SK-N-SH treated with all-trans-retinoic acid at 6 μM for 48 hours (cell line): ENCODE measurements around the gene PRDM10.
"Not testable (repeated sequence)": the region's sequence is repeated elsewhere in the genome, so short reads cannot be mapped to it uniquely, and the experiment has no call there.

Source experiments
- ESRRG ChIP-seq: fragments of 250-450 bp; sonication (Bioruptor Pico); IDR thresholded peaks from 2 replicates; pipeline ENCODE4 v1.6.1; 2021; ENCODE audit warnings: mild to moderate bottlenecking
- GLIS3 ChIP-seq: fragments of 250-450 bp; sonication (Bioruptor Pico); IDR thresholded peaks from 2 replicates; pipeline ENCODE4 v1.5.0; 2020; ENCODE audit warnings: mild to moderate bottlenecking, moderate library complexity
- ISL1 ChIP-seq: fragments of 250-450 bp; sonication (Bioruptor Pico); IDR thresholded peaks from 2 replicates; pipeline ENCODE4 v2.1.2; 2022; ENCODE audit warnings: mild to moderate bottlenecking, moderate library complexity
- POU6F1 ChIP-seq: fragments of 250-450 bp; sonication (Bioruptor Pico); IDR thresholded peaks from 2 replicates; pipeline ENCODE4 v1.8.0; 2021; ENCODE audit warnings: low read depth, mild to moderate bottlenecking, moderate library complexity, borderline replicate concordance
- RARB ChIP-seq: fragments of 250-450 bp; sonication (Bioruptor Pico); IDR thresholded peaks from 2 replicates; pipeline ENCODE4 v1.8.0; 2021; ENCODE audit warnings: mild to moderate bottlenecking, moderate library complexity
- SNAI2 ChIP-seq: fragments of 250-450 bp; sonication (Bioruptor Pico); IDR thresholded peaks from 2 replicates; pipeline ENCODE4 v1.5.0; 2020; ENCODE audit warnings: mild to moderate bottlenecking, moderate library complexity
- TCF4 ChIP-seq: fragments of 250-450 bp; sonication (Bioruptor Pico); IDR thresholded peaks from 2 replicates; pipeline ENCODE4 v1.8.0; 2021; ENCODE audit warnings: mild to moderate bottlenecking, moderate library complexity, borderline replicate concordance
- TOX ChIP-seq: fragments of 250-450 bp; sonication (Bioruptor Pico); IDR thresholded peaks from 2 replicates; pipeline ENCODE4 v1.8.0; 2021; ENCODE audit warnings: mild to moderate bottlenecking, moderate library complexity, borderline replicate concordance
- ZFP30 ChIP-seq: fragments of 450-650 bp; formaldehyde crosslinking; IDR thresholded peaks from 2 replicates; pipeline ENCODE4 v1.5.0; 2022; ENCODE audit warnings: mild to moderate bottlenecking, moderate library complexity
- ZNF565 ChIP-seq: fragments of 450-650 bp; formaldehyde crosslinking; conservative IDR thresholded peaks from 2 replicates; pipeline ENCODE4 v1.5.0; 2020; ENCODE audit warnings: low read depth, mild to moderate bottlenecking, moderate library complexity
- ZNF70 ChIP-seq: fragments of 450-650 bp; formaldehyde crosslinking; IDR thresholded peaks from 2 replicates; pipeline ENCODE4 v1.5.0; 2020; ENCODE audit warnings: mild to moderate bottlenecking, moderate library complexity
- TF ChIP-seq, protein P1 (sequence below): fragments of 250-450 bp; sonication (Bioruptor Pico); IDR thresholded peaks from 2 replicates; pipeline ENCODE4 v1.5.1; 2020; ENCODE audit warnings: low read depth, mild to moderate bottlenecking, moderate library complexity
- TF ChIP-seq, protein P2 (sequence below): fragments of 250-450 bp; sonication (Bioruptor Pico); IDR thresholded peaks from 2 replicates; pipeline ENCODE4 v1.8.0; 2020; ENCODE audit warnings: mild to moderate bottlenecking, moderate library complexity, borderline replicate concordance

GRCh38 chr11:130015846-130016245 is 13.2 kb upstream of the PRDM10 start:
- not testable (repeated sequence) for TF ChIP-seq ZNF70; GLIS3 (CRISPR knock-in tag); ZFP30; TOX (CRISPR knock-in tag); SNAI2 (CRISPR knock-in tag); POU6F1 (CRISPR knock-in tag); TCF4 (CRISPR knock-in tag); RARB (CRISPR knock-in tag); ZNF565 (CRISPR knock-in tag); ISL1 (CRISPR knock-in tag); ESRRG
- TF ChIP-seq, protein P1, sequence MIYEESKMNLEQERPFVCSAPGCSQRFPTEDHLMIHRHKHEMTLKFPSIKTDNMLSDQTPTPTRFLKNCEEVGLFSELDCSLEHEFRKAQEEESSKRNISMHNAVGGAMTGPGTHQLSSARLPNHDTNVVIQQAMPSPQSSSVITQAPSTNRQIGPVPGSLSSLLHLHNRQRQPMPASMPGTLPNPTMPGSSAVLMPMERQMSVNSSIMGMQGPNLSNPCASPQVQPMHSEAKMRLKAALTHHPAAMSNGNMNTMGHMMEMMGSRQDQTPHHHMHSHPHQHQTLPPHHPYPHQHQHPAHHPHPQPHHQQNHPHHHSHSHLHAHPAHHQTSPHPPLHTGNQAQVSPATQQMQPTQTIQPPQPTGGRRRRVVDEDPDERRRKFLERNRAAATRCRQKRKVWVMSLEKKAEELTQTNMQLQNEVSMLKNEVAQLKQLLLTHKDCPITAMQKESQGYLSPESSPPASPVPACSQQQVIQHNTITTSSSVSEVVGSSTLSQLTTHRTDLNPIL: not testable (repeated sequence)
- TF ChIP-seq, protein P2, sequence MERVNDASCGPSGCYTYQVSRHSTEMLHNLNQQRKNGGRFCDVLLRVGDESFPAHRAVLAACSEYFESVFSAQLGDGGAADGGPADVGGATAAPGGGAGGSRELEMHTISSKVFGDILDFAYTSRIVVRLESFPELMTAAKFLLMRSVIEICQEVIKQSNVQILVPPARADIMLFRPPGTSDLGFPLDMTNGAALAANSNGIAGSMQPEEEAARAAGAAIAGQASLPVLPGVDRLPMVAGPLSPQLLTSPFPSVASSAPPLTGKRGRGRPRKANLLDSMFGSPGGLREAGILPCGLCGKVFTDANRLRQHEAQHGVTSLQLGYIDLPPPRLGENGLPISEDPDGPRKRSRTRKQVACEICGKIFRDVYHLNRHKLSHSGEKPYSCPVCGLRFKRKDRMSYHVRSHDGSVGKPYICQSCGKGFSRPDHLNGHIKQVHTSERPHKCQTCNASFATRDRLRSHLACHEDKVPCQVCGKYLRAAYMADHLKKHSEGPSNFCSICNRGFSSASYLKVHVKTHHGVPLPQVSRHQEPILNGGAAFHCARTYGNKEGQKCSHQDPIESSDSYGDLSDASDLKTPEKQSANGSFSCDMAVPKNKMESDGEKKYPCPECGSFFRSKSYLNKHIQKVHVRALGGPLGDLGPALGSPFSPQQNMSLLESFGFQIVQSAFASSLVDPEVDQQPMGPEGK (CRISPR knock-in tag): not testable (repeated sequence)
